HT1080 (cell line): ENCODE data around the gene LASP1. TPM values are rescaled to one million over a fixed set of nuclear protein-coding genes. Genes with fewer than 3 reads are reported as not detected.

Experiments
- DNase-seq: peaks from one replicate; pipeline ENCODE4 v3.0.0-alpha.2; 2015; ENCODE audit warnings: low read depth
- total RNA-seq: library from RNA; depleted of rRNA; stranded (reverse); fragments of >200 nt; shearing (Covaris generic); gene quantifications from 2 replicates; pipeline ENCODE4 v1.2.3, GENCODE V29; 2014

Gene LASP1
- total RNA-seq, 1 experiment from 2014 or later, result 207 TPM

GRCh38 chr17:38868817-38869525 is 887 bp upstream of the LASP1 start:
- peak; percentile 91 for DNase-seq

- peak; percentile 56 for DNase-seq
These were observed 654 bp downstream of the LASP1 start for GRCh38 chr17:38870259-38871165.

GRCh38 chr17:38871247-38872015 is 1.6 kb downstream of the LASP1 start:
- peak; percentile 89 for DNase-seq

- DNase-seq, result no peak
These were observed 2.2 kb downstream of the LASP1 start for GRCh38 chr17:38872027-38872511.

- DNase-seq, result no peak
These were observed 3.0 kb downstream of the LASP1 start for GRCh38 chr17:38872671-38873385.

GRCh38 chr17:38873640-38874380 is 4.0 kb downstream of the LASP1 start:
- DNase-seq, result no peak

GRCh38 chr17:38874505-38875400 is 4.9 kb downstream of the LASP1 start:
- DNase-seq, result no peak

- DNase-seq, result no peak
These were observed 5.7 kb downstream of the LASP1 start for GRCh38 chr17:38875477-38876075.

- no peak for DNase-seq
These were observed 7.4 kb downstream of the LASP1 start for GRCh38 chr17:38877130-38877851.

GRCh38 chr17:38879878-38880665 is 10.2 kb downstream of the LASP1 start:
- peak; percentile 94 for DNase-seq

GRCh38 chr17:38881600-38882191 is 11.8 kb downstream of the LASP1 start:
- DNase-seq, result no peak

GRCh38 chr17:38882870-38883269 is 13.0 kb downstream of the LASP1 start:
- DNase-seq, result no peak

GRCh38 chr17:38883592-38884526 is 14.0 kb downstream of the LASP1 start:
- DNase-seq, result peak; percentile 57

- DNase-seq, result no peak
These were observed 15.3 kb downstream of the LASP1 start for GRCh38 chr17:38885044-38885727.
